Measurements from ENCODE around the gene TPST2. TPM values are rescaled to one million over a fixed set of nuclear protein-coding genes. Genes with fewer than 3 reads are reported as not detected.
A peak's percentile ranks its signal among the peaks of the same experiment; 100 is the strongest.

Gene TPST2
- polyA plus RNA-seq, 3 donors: 62.8 to 83.8 (median 69.5) TPM

GRCh38 chr22:26515931-26516330 lies 74.0 kb downstream of the TPST2 start:
- no peak for DNase-seq
- Mint-ChIP-seq H3K4me1 (peaks cover 17% of the 10 kb centered on the region), H3K9me3 (no peaks in the 10 kb centered on the region), H3K27me3 (ENCODE audit: low read depth in 3 of 3) (no peaks in the 10 kb centered on the region), H3K36me3 (no peaks in the 10 kb centered on the region), H3K27ac (no peak overlapping the region), H3K4me3 (no peak overlapping the region)
- Histone ChIP-seq H3K36me3 (replicated peaks in 1 of 2; ENCODE audit: control insufficient read depth in 1 of 2, insufficient read depth in 2 of 2, low read length in 2 of 2) (no peaks in the 10 kb centered on the region), H3K79me2 (ENCODE audit: insufficient read depth, low read length) (peaks cover 16% of the 10 kb centered on the region), H3K4me2 (replicated peaks; ENCODE audit: extremely low read depth, low read length, poor library complexity, severe bottlenecking) (no peak overlapping the region), H3K9ac (ENCODE audit: insufficient read depth, low read length, poor library complexity, severe bottlenecking) (no peak overlapping the region), H2AFZ (ENCODE audit: insufficient read depth, low read depth, low read length, poor library complexity, severe bottlenecking) (no peak overlapping the region), H3K4me1 (ENCODE audit: control insufficient read depth in 1 of 2, insufficient read depth in 2 of 2, low read length in 2 of 2) (peaks cover 16 to 17% of the 10 kb centered on the region in 2 donors), H4K20me1 (ENCODE audit: insufficient read depth, low read length) (no peaks in the 10 kb centered on the region), H3K27me3 (ENCODE audit: control insufficient read depth in 2 of 2, insufficient read depth in 2 of 2, low read length in 2 of 2) (no peaks in the 10 kb centered on the region), H3K4me3 (replicated peaks in 1 of 3; ENCODE audit: low read depth in 2 of 3, low read length in 3 of 3) (no peak overlapping the region), H3K9me3 (replicated peaks in 1 of 2; ENCODE audit: control insufficient read depth in 1 of 2, insufficient read depth in 1 of 2, low read length in 2 of 2) (no peaks in the 10 kb centered on the region), H3K27ac (ENCODE audit: low read depth in 1 of 2, low read length in 2 of 2) (no peak overlapping the region)
- TF ChIP-seq CTCF (IDR thresholded peaks at IDR 0.05): no peak
- intact Hi-C loops (cut with micrococcal nuclease): no loop called here
- WGBS (ENCODE audit: insufficient coverage): no CpG with 5 or more reads among the region's 3 CpGs

- Histone ChIP-seq H3K27ac (ENCODE audit: low read depth in 1 of 2, low read length in 2 of 2) (no peak overlapping the region), H3K9ac (ENCODE audit: insufficient read depth, low read length, poor library complexity, severe bottlenecking) (no peak overlapping the region), H3K27me3 (ENCODE audit: control insufficient read depth in 2 of 2, insufficient read depth in 2 of 2, low read length in 2 of 2) (no peaks in the 10 kb centered on the region), H3K4me3 (replicated peaks in 1 of 3; ENCODE audit: low read depth in 2 of 3, low read length in 3 of 3) (no peak overlapping the region), H3K9me3 (replicated peaks in 1 of 2; ENCODE audit: control insufficient read depth in 1 of 2, insufficient read depth in 1 of 2, low read length in 2 of 2) (no peaks in the 10 kb centered on the region), H4K20me1 (ENCODE audit: insufficient read depth, low read length) (no peaks in the 10 kb centered on the region), H3K79me2 (ENCODE audit: insufficient read depth, low read length) (peaks cover 28% of the 10 kb centered on the region), H3K4me2 (replicated peaks; ENCODE audit: extremely low read depth, low read length, poor library complexity, severe bottlenecking) (no peak overlapping the region), H2AFZ (ENCODE audit: insufficient read depth, low read depth, low read length, poor library complexity, severe bottlenecking) (no peak overlapping the region), H3K4me1 (ENCODE audit: control insufficient read depth in 1 of 2, insufficient read depth in 2 of 2, low read length in 2 of 2) (peaks cover 17 to 20% of the 10 kb centered on the region in 2 donors), H3K36me3 (replicated peaks in 1 of 2; ENCODE audit: control insufficient read depth in 1 of 2, insufficient read depth in 2 of 2, low read length in 2 of 2) (peaks cover 7 to 12% of the 10 kb centered on the region in 2 donors)
- intact Hi-C loops (cut with micrococcal nuclease): loop anchor here in 1 of 2 donors (5.0 kb wide), 1 partner anchor 78 kb away; the partner anchor contains the start of gene TPST2
- Mint-ChIP-seq H3K36me3 (peaks cover 7 to 12% of the 10 kb centered on the region in 2 donors), H3K27ac (peak overlapping the region in 1 of 7 donors; percentile 50), H3K9me3 (no peaks in the 10 kb centered on the region), H3K27me3 (ENCODE audit: low read depth in 3 of 3) (no peaks in the 10 kb centered on the region), H3K4me3 (no peak overlapping the region), H3K4me1 (peaks cover 19% of the 10 kb centered on the region)
- 90% methylated on average over 7 of the region's 12 CpGs for WGBS (ENCODE audit: insufficient coverage)
- no peak for TF ChIP-seq CTCF (IDR thresholded peaks at IDR 0.05)
- no peak for DNase-seq
Observed at GRCh38 chr22:26514419-26515161, 75.3 kb downstream of the TPST2 start.

All from CD14-positive monocyte (primary cell).